ENCODE data around the gene CHRDL2. TPM values are rescaled to one million over a fixed set of nuclear protein-coding genes. Genes with fewer than 3 reads are reported as not detected.

The CHRDL2 gene
- total and polyA plus RNA-seq, 9 donors: 0.22 to 12.3 (median 2.7) TPM; not detected in 4

GRCh38 chr11:74675761-74676160 is 55.5 kb downstream of the CHRDL2 start:
- H3K27me3 ChIP-seq: no peaks in the 10 kb centered on the region
- DNase-seq: no peak
- intact Hi-C loops (cut with DNase I): no loop called here
- no peaks in the 10 kb centered on the region for H3K9me3 ChIP-seq
- H3K4me1 ChIP-seq (ENCODE audit: insufficient read depth): peaks cover 13% of the 10 kb centered on the region
- peak overlapping the region in 1 of 2 donors; percentile 29 for H3K27ac ChIP-seq
- TF ChIP-seq POLR2A (IDR thresholded peaks at IDR 0.05) (no peak), CTCF (IDR thresholded peaks at IDR 0.05) (no peak), EP300 (IDR thresholded peaks at IDR 0.05) (no peak)
- 30 to 46% (median 42%) methylated on average over 3 of the region's 3 CpGs for WGBS, 3 donors
- H3K36me3 ChIP-seq: no peaks in the 10 kb centered on the region
- no peak overlapping the region for H3K4me3 ChIP-seq

GRCh38 chr11:74673693-74674360 is 57.4 kb downstream of the CHRDL2 start:
- no peaks in the 10 kb centered on the region for H3K27me3 ChIP-seq
- no peak for TF ChIP-seq CTCF (IDR thresholded peaks at IDR 0.05)
- TF ChIP-seq POLR2A (IDR thresholded peaks at IDR 0.05): no peak
- no peak for TF ChIP-seq EP300 (IDR thresholded peaks at IDR 0.05)
- no peaks in the 10 kb centered on the region for H3K36me3 ChIP-seq
- H3K9me3 ChIP-seq: no peaks in the 10 kb centered on the region
- intact Hi-C loops (cut with DNase I): no loop called here
- peaks cover 13% of the 10 kb centered on the region for H3K4me1 ChIP-seq (ENCODE audit: insufficient read depth)
- DNase-seq: peak in 1 of 5 donors; percentile 13
- H3K27ac ChIP-seq: peak overlapping the region; percentile 4 to 62
- 80 to 86% (median 81%) methylated on average over 7 of the region's 7 CpGs for WGBS, 3 donors
- H3K4me3 ChIP-seq: no peak overlapping the region

- WGBS, 3 donors: 7 to 11% (median 8%) methylated on average over 12 of the region's 12 CpGs
- Histone ChIP-seq H3K4me3 (no peak overlapping the region), H3K9me3 (no peaks in the 10 kb centered on the region), H3K27me3 (no peaks in the 10 kb centered on the region), H3K4me1 (ENCODE audit: insufficient read depth) (peaks cover 13% of the 10 kb centered on the region), H3K36me3 (no peaks in the 10 kb centered on the region), H3K27ac (peak overlapping the region; percentile 10 to 62)
- TF ChIP-seq POLR2A (IDR thresholded peaks at IDR 0.05) (no peak), EP300 (IDR thresholded peaks at IDR 0.05) (peak; percentile 64), CTCF (IDR thresholded peaks at IDR 0.05) (no peak)
- intact Hi-C loops (cut with DNase I): no loop called here
- DNase-seq: peak; percentile 89 to 92 (median 92)
Observed at GRCh38 chr11:74672956-74673692, 58.1 kb downstream of the CHRDL2 start.

GRCh38 chr11:74672332-74672955 is 58.8 kb downstream of the CHRDL2 start:
- H3K36me3 ChIP-seq: no peaks in the 10 kb centered on the region
- 56 to 63% (median 58%) methylated on average over 4 of the region's 4 CpGs for WGBS, 3 donors
- H3K9me3 ChIP-seq: no peaks in the 10 kb centered on the region
- no peak for DNase-seq
- no peak overlapping the region for H3K4me3 ChIP-seq
- peak overlapping the region; percentile 10 to 62 for H3K27ac ChIP-seq
- H3K4me1 ChIP-seq (ENCODE audit: insufficient read depth): peaks cover 13% of the 10 kb centered on the region
- H3K27me3 ChIP-seq: no peaks in the 10 kb centered on the region
- intact Hi-C loops (cut with DNase I): no loop called here
- TF ChIP-seq CTCF (IDR thresholded peaks at IDR 0.05): no peak
- TF ChIP-seq EP300 (IDR thresholded peaks at IDR 0.05): no peak
- TF ChIP-seq POLR2A (IDR thresholded peaks at IDR 0.05): no peak

All from ovary (tissue), 9 donors.